ENCODE data around the gene ST6GAL1.
"Not testable (repeated sequence)": the region's sequence is repeated elsewhere in the genome, so short reads cannot be mapped to it uniquely, and the experiment has no call there.

Gene ST6GAL1

GRCh38 chr3:186980989-186981388 is 50.7 kb downstream of the ST6GAL1 start:
- H3K4me3 Mint-ChIP-seq = no peak overlapping the region
- H3K27ac Mint-ChIP-seq = no peak overlapping the region
- H3K36me3 Mint-ChIP-seq (ENCODE audit: low read depth) = peaks cover 31% of the 10 kb centered on the region
- ATAC-seq = no peak
- H3K9me3 Mint-ChIP-seq = no peaks in the 10 kb centered on the region
- DNase-seq = no peak
- peaks cover 19% of the 10 kb centered on the region for H3K4me1 Mint-ChIP-seq
- H3K27me3 Mint-ChIP-seq = no peaks in the 10 kb centered on the region

- H3K27me3 Mint-ChIP-seq = no peaks in the 10 kb centered on the region
- H3K9me3 Mint-ChIP-seq = no peaks in the 10 kb centered on the region
- H3K4me1 Mint-ChIP-seq = peaks cover 34% of the 10 kb centered on the region
- no peak for ATAC-seq
- no peak for DNase-seq
- peak overlapping the region; percentile 24 for H3K27ac Mint-ChIP-seq
- no peak overlapping the region for H3K4me3 Mint-ChIP-seq
- peaks cover 33% of the 10 kb centered on the region for H3K36me3 Mint-ChIP-seq (ENCODE audit: low read depth)
Measured at GRCh38 chr3:186983659-186984058, 53.3 kb downstream of the ST6GAL1 start.

GRCh38 chr3:186984064-186984463 is 53.7 kb downstream of the ST6GAL1 start:
- Mint-ChIP-seq H3K4me1 (peaks cover 35% of the 10 kb centered on the region), H3K27ac (peak overlapping the region; percentile 24), H3K27me3 (no peaks in the 10 kb centered on the region), H3K9me3 (no peaks in the 10 kb centered on the region), H3K36me3 (ENCODE audit: low read depth) (peaks cover 29% of the 10 kb centered on the region), H3K4me3 (no peak overlapping the region)
- no peak for DNase-seq
- ATAC-seq = no peak

- Mint-ChIP-seq H3K4me1 (peaks cover 47% of the 10 kb centered on the region), H3K27me3 (no peaks in the 10 kb centered on the region), H3K4me3 (no peak overlapping the region), H3K27ac (peak overlapping the region; percentile 36), H3K36me3 (ENCODE audit: low read depth) (peaks cover 27% of the 10 kb centered on the region), H3K9me3 (no peaks in the 10 kb centered on the region)
- ATAC-seq (no peak), DNase-seq (no peak)
Measured at GRCh38 chr3:186985661-186986364, 55.5 kb downstream of the ST6GAL1 start.

- Mint-ChIP-seq H3K27ac (peak overlapping the region; percentile 26), H3K36me3 (ENCODE audit: low read depth) (peaks cover 28% of the 10 kb centered on the region), H3K9me3 (no peaks in the 10 kb centered on the region), H3K4me1 (peaks cover 53% of the 10 kb centered on the region), H3K27me3 (no peaks in the 10 kb centered on the region), H3K4me3 (no peak overlapping the region)
- DNase-seq (no peak), ATAC-seq (no peak)
Measured at GRCh38 chr3:186986406-186986805, 56.1 kb downstream of the ST6GAL1 start.

- Mint-ChIP-seq H3K27ac (peak overlapping the region; percentile 26), H3K36me3 (ENCODE audit: low read depth) (peaks cover 30% of the 10 kb centered on the region), H3K4me1 (peaks cover 56% of the 10 kb centered on the region), H3K27me3 (no peaks in the 10 kb centered on the region), H3K4me3 (no peak overlapping the region), H3K9me3 (no peaks in the 10 kb centered on the region)
- ATAC-seq = no peak
- no peak for DNase-seq
Measured at GRCh38 chr3:186986816-186987215, 56.5 kb downstream of the ST6GAL1 start.

GRCh38 chr3:186988806-186989205 is 58.5 kb downstream of the ST6GAL1 start:
- Mint-ChIP-seq H3K27me3 (no peaks in the 10 kb centered on the region), H3K9me3 (no peaks in the 10 kb centered on the region), H3K36me3 (ENCODE audit: low read depth) (peaks cover 26% of the 10 kb centered on the region), H3K4me1 (peaks cover 64% of the 10 kb centered on the region), H3K4me3 (no peak overlapping the region), H3K27ac (no peak overlapping the region)
- ATAC-seq (no peak), DNase-seq (no peak)

- no peak for ATAC-seq
- Mint-ChIP-seq H3K9me3 (no peaks in the 10 kb centered on the region), H3K4me1 (peaks cover 65% of the 10 kb centered on the region), H3K27ac (no peak overlapping the region), H3K27me3 (no peaks in the 10 kb centered on the region), H3K4me3 (no peak overlapping the region), H3K36me3 (ENCODE audit: low read depth) (peaks cover 24% of the 10 kb centered on the region)
- no peak for DNase-seq
Measured at GRCh38 chr3:186989429-186989828, 59.1 kb downstream of the ST6GAL1 start.

GRCh38 chr3:186990277-186990676 is 60.0 kb downstream of the ST6GAL1 start:
- DNase-seq (no peak), ATAC-seq (no peak)
- no peaks in the 10 kb centered on the region for H3K9me3 Mint-ChIP-seq
- peaks cover 66% of the 10 kb centered on the region for H3K4me1 Mint-ChIP-seq
- H3K27me3 Mint-ChIP-seq = no peaks in the 10 kb centered on the region
- no peak overlapping the region for H3K27ac Mint-ChIP-seq
- no peak overlapping the region for H3K4me3 Mint-ChIP-seq
- H3K36me3 Mint-ChIP-seq (ENCODE audit: low read depth) = peaks cover 24% of the 10 kb centered on the region

- Mint-ChIP-seq H3K9me3 (no peaks in the 10 kb centered on the region), H3K27ac (no peak overlapping the region), H3K4me3 (no peak overlapping the region), H3K4me1 (peaks cover 63% of the 10 kb centered on the region), H3K36me3 (ENCODE audit: low read depth) (peaks cover 22% of the 10 kb centered on the region), H3K27me3 (no peaks in the 10 kb centered on the region)
- ATAC-seq (no peak), DNase-seq (no peak)
Measured at GRCh38 chr3:186990878-186991308, 60.6 kb downstream of the ST6GAL1 start.

GRCh38 chr3:186991470-186991869 is 61.1 kb downstream of the ST6GAL1 start:
- H3K9me3 Mint-ChIP-seq = no peaks in the 10 kb centered on the region
- H3K4me1 Mint-ChIP-seq = peaks cover 65% of the 10 kb centered on the region
- no peak overlapping the region for H3K4me3 Mint-ChIP-seq
- DNase-seq (no peak), ATAC-seq (no peak)
- peak overlapping the region; percentile 46 for H3K27ac Mint-ChIP-seq
- H3K36me3 Mint-ChIP-seq (ENCODE audit: low read depth) = peaks cover 19% of the 10 kb centered on the region
- no peaks in the 10 kb centered on the region for H3K27me3 Mint-ChIP-seq

- not testable (repeated sequence) for DNase-seq
Measured at GRCh38 chr3:186992096-186992495, 61.8 kb downstream of the ST6GAL1 start.

GRCh38 chr3:186993210-186993782 is 63.0 kb downstream of the ST6GAL1 start:
- Mint-ChIP-seq H3K27ac (peak overlapping the region; percentile 43), H3K4me1 (peaks cover 63% of the 10 kb centered on the region), H3K4me3 (no peak overlapping the region), H3K27me3 (no peaks in the 10 kb centered on the region), H3K36me3 (ENCODE audit: low read depth) (peaks cover 16% of the 10 kb centered on the region), H3K9me3 (no peaks in the 10 kb centered on the region)
- DNase-seq = no peak
- ATAC-seq = no peak

More at GRCh38 chr3:186992096-186992495, 61.8 kb downstream of the ST6GAL1 start:
- peaks cover 18% of the 10 kb centered on the region for H3K36me3 Mint-ChIP-seq (ENCODE audit: low read depth)
- H3K4me1 Mint-ChIP-seq = peaks cover 65% of the 10 kb centered on the region
- not testable (repeated sequence) for H3K9me3 Mint-ChIP-seq, ATAC-seq, H3K27me3 Mint-ChIP-seq, H3K4me3 Mint-ChIP-seq
- H3K27ac Mint-ChIP-seq = peak overlapping the region; percentile 46

GRCh38 chr3:186994000-186994955 is 64.0 kb downstream of the ST6GAL1 start:
- ATAC-seq (no peak), DNase-seq (no peak)
- peak overlapping the region; percentile 43 for H3K27ac Mint-ChIP-seq
- H3K9me3 Mint-ChIP-seq = no peaks in the 10 kb centered on the region
- no peak overlapping the region for H3K4me3 Mint-ChIP-seq
- peaks cover 16% of the 10 kb centered on the region for H3K36me3 Mint-ChIP-seq (ENCODE audit: low read depth)
- H3K27me3 Mint-ChIP-seq = no peaks in the 10 kb centered on the region
- H3K4me1 Mint-ChIP-seq = peaks cover 57% of the 10 kb centered on the region
